Measurements from ENCODE around the gene DNAJB13.

DNA sequence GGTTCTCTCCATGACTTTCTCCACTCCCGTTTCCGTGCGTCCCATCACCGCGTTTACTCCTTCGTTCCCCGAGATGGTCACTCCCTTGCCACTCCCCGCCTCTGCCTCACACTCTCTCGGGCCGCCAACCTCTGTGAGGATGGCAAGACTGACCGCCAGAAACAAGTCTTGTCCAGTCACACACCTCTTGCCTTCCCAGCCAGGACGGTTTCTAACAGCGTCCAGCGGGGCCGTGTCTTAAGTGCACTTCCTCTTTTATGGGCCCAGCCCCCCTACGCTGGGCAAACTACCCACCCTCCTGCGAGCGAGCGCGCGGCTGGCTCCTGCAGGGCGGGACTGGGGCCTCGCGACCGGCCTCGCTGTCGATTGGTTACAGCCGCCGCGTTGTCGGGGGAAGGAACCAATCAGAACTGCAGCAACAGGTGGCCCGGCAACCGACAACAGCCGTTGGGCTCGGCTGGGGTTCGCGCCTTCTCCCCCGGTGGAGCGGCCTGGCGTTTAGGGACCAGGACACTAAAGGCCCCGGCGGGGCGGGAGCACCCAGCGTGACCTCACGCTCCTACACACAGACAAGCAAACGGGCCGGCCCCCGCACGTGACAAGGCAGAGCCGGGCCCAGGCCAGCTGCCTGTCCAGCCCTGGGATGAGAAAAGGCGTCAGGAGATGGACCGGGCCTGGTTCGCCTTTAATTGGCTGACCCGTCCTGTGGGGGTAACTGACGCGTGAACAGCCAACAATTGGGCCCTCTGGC lies 32.3 kb downstream of the DNAJB13 start:
- TF ChIP-seq NFKBIZ (CRISPR knock-in tag; IDR thresholded peaks at IDR 0.05) (peak; percentile 23; the same call in 1 of the 2 replicates), ZNF180 (CRISPR knock-in tag; IDR thresholded peaks at IDR 0.05; ENCODE audit: borderline replicate concordance, low read depth) (0 out of 2 replicates have a peak, but pooled peaks have one; percentile 70), SMC3 (IDR thresholded peaks at IDR 0.05; ENCODE audit: low read length) (no peak), EP300 (IDR thresholded peaks at IDR 0.05; ENCODE audit: low read depth in 2 of 2, low read length in 2 of 2) (0 out of 4 replicates have a peak, but pooled peaks of 1 of the 2 experiments have one; percentile 17), EP300 (CRISPR knock-in tag; IDR thresholded peaks at IDR 0.05; ENCODE audit: borderline replicate concordance) (no peak), ZNF788 (CRISPR knock-in tag; IDR thresholded peaks at IDR 0.05; ENCODE audit: borderline replicate concordance) (peak; percentile 69), NFYB (CRISPR knock-in tag; IDR thresholded peaks at IDR 0.05) (peak; percentile 96), EZH2 (conservative IDR thresholded peaks at IDR 0.05; ENCODE audit: low read depth, low read length) (no peak), ZIK1 (CRISPR knock-in tag; IDR thresholded peaks at IDR 0.05; ENCODE audit: borderline replicate concordance, low read depth) (peak; percentile 55)
- TF ChIP-seq, protein P1, sequence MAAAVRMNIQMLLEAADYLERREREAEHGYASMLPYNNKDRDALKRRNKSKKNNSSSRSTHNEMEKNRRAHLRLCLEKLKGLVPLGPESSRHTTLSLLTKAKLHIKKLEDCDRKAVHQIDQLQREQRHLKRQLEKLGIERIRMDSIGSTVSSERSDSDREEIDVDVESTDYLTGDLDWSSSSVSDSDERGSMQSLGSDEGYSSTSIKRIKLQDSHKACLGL (CRISPR knock-in tag; IDR thresholded peaks at IDR 0.05) = peak; percentile 90; the same call in 1 of the 2 replicates
- TF ChIP-seq, protein P2, sequence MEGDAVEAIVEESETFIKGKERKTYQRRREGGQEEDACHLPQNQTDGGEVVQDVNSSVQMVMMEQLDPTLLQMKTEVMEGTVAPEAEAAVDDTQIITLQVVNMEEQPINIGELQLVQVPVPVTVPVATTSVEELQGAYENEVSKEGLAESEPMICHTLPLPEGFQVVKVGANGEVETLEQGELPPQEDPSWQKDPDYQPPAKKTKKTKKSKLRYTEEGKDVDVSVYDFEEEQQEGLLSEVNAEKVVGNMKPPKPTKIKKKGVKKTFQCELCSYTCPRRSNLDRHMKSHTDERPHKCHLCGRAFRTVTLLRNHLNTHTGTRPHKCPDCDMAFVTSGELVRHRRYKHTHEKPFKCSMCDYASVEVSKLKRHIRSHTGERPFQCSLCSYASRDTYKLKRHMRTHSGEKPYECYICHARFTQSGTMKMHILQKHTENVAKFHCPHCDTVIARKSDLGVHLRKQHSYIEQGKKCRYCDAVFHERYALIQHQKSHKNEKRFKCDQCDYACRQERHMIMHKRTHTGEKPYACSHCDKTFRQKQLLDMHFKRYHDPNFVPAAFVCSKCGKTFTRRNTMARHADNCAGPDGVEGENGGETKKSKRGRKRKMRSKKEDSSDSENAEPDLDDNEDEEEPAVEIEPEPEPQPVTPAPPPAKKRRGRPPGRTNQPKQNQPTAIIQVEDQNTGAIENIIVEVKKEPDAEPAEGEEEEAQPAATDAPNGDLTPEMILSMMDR (CRISPR knock-in tag; IDR thresholded peaks at IDR 0.05) = 0 out of 2 replicates have a peak, but pooled peaks have one; percentile 7
- TF ChIP-seq, protein P3, sequence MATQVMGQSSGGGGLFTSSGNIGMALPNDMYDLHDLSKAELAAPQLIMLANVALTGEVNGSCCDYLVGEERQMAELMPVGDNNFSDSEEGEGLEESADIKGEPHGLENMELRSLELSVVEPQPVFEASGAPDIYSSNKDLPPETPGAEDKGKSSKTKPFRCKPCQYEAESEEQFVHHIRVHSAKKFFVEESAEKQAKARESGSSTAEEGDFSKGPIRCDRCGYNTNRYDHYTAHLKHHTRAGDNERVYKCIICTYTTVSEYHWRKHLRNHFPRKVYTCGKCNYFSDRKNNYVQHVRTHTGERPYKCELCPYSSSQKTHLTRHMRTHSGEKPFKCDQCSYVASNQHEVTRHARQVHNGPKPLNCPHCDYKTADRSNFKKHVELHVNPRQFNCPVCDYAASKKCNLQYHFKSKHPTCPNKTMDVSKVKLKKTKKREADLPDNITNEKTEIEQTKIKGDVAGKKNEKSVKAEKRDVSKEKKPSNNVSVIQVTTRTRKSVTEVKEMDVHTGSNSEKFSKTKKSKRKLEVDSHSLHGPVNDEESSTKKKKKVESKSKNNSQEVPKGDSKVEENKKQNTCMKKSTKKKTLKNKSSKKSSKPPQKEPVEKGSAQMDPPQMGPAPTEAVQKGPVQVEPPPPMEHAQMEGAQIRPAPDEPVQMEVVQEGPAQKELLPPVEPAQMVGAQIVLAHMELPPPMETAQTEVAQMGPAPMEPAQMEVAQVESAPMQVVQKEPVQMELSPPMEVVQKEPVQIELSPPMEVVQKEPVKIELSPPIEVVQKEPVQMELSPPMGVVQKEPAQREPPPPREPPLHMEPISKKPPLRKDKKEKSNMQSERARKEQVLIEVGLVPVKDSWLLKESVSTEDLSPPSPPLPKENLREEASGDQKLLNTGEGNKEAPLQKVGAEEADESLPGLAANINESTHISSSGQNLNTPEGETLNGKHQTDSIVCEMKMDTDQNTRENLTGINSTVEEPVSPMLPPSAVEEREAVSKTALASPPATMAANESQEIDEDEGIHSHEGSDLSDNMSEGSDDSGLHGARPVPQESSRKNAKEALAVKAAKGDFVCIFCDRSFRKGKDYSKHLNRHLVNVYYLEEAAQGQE (IDR thresholded peaks at IDR 0.05; ENCODE audit: borderline replicate concordance in 1 of 2, low read depth in 1 of 2, low read length in 2 of 2) = no peak

Data from HepG2 (cell line).